Chondrocyte (in vitro differentiated cells): ENCODE results near the gene EVA1C. TPM values are rescaled to one million over a fixed set of nuclear protein-coding genes. Genes with fewer than 3 reads are reported as not detected.

ENCODE experiments used
- DNase-seq: peaks from one replicate; pipeline ENCODE4 v3.0.0; 2021; ENCODE audit warnings: mixed read lengths, low spot score
- H3K27ac Mint-ChIP-seq: one replicate; pipeline ENCODE4 v1.8.0; 2021; ENCODE audit warnings: mild to moderate bottlenecking, moderate library complexity, mixed read lengths; ENCODE audit not compliant: unreplicated experiment
- H3K27me3 Mint-ChIP-seq: 2 replicates; pipeline ENCODE4 v1.8.0; 2021; ENCODE audit warnings: low read depth, mixed read lengths
- H3K36me3 Mint-ChIP-seq: 2 replicates; pipeline ENCODE4 v1.8.0; 2021; ENCODE audit warnings: low read depth, mixed read lengths
- H3K4me1 Mint-ChIP-seq: 2 replicates; pipeline ENCODE4 v1.8.0; 2021; ENCODE audit warnings: low read depth, mild to moderate bottlenecking, mixed read lengths
- H3K4me3 Mint-ChIP-seq: one replicate; pipeline ENCODE4 v1.8.0; 2021; ENCODE audit warnings: mild to moderate bottlenecking, moderate library complexity, mixed read lengths; ENCODE audit not compliant: unreplicated experiment
- H3K9me3 Mint-ChIP-seq: 2 replicates; pipeline ENCODE4 v1.8.0; 2021; ENCODE audit warnings: low read depth, mixed read lengths
- CTCF ChIP-seq: fragments of 200-600 bp; sonication (generic); IDR thresholded peaks from 2 replicates; pipeline ENCODE4 v1.5.0; 2021; ENCODE audit warnings: antibody characterized with exemption, mild to moderate bottlenecking, moderate library complexity
- total RNA-seq: library from RNA; stranded (reverse); gene quantifications from 3 replicates; pipeline ENCODE4 v1.2.1, GENCODE V29; 2021

The EVA1C gene
- total RNA-seq, 1 donor from 2014 or later: 2.0 TPM

- TF ChIP-seq CTCF: no peak
- H3K4me3 Mint-ChIP-seq: no peak overlapping the region
- no peaks in the 10 kb centered on the region for H3K9me3 Mint-ChIP-seq
- DNase-seq: no peak
- no peaks in the 10 kb centered on the region for H3K4me1 Mint-ChIP-seq
- H3K36me3 Mint-ChIP-seq: no peaks in the 10 kb centered on the region
- H3K27me3 Mint-ChIP-seq: peaks cover 5% of the 10 kb centered on the region
- no peak overlapping the region for H3K27ac Mint-ChIP-seq
Measured at GRCh38 chr21:32549440-32549839, 136.9 kb downstream of the EVA1C start.

DNA sequence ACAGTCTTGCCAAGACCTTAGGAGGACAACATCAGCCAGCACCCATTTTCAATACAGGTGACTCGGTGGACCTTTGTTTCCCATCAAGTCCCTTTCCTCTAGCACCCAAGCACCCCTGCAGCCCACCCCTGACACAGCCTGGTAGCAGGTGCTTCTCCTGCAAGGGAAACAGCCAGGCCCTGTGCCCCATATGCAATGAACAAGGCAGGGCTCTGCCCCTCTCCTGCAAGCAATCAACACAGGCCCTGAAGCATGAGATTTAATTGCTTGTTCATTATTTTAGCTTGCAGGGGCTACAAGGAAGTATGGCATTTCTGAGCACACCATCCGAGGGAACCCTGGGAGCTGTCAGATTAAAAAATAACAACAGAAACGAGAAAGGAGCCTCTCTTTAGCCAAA lies 137.4 kb downstream of the EVA1C start:
- Mint-ChIP-seq H3K9me3 (no peaks in the 10 kb centered on the region), H3K27me3 (peaks cover 5% of the 10 kb centered on the region), H3K27ac (no peak overlapping the region), H3K36me3 (no peaks in the 10 kb centered on the region), H3K4me1 (peaks cover 4% of the 10 kb centered on the region), H3K4me3 (no peak overlapping the region)
- no peak for DNase-seq
- TF ChIP-seq CTCF: no peak

DNA sequence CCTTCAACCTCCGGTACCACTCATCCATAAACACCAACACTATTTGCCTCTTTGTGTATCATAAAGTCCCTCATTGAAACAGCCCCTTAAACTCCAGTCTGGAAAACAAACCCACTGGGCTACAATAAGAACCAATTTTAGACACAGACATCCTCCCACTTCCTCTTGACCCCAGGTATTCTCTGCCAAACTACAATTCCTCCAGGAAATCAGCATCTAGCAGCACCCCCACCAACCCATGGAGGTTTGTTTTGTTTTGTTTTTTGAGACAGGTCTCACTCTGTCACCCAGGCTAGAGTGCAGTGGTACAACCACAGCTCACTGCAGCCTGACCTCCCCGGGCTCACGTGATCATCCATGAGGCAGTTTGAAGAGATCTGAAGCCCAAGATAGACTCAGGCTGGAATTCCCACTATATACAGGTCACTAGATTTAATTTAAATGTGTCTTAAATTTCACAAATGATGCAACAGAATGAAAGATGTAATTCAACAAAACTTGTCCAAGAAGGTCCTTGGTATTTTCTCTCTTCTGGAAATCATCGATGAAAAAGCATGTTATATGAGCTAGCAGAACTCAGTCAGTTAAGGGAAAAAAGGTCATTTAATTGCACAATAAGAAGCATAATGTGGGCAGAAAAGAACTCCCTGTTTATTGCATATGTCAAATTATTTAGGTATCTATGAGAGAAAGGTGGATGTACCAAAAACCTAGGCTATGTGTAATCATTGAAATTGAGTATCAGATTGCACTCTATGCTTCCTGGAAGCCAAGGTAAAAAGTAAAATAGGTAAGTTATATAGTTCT lies 142.5 kb downstream of the EVA1C start:
- TF ChIP-seq CTCF: no peak
- Mint-ChIP-seq H3K4me1 (peaks cover 9% of the 10 kb centered on the region), H3K9me3 (no peaks in the 10 kb centered on the region), H3K4me3 (no peak overlapping the region), H3K27ac (peak overlapping the region; percentile 30), H3K36me3 (no peaks in the 10 kb centered on the region), H3K27me3 (peaks cover 3% of the 10 kb centered on the region)
- no peak for DNase-seq

DNA sequence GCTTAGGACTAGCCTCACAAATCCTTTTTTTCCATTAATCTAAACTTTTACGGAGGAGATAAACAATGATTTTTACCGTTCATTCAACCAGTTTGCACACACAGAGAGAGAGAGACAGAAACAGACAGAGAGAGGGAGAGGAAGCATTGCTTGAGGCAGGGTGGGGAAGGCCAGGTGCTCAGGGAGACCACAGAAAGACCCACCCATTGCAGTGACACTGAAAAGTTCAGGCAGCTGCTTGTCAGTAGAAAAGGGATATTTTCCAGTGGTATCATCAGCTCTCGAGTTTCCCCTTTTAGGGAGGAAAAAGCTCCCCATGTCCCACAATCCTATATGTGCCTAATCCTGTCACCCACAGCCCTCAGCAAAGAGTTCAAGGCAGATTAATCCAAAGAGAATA lies 145.6 kb downstream of the EVA1C start:
- DNase-seq: no peak
- H3K27ac Mint-ChIP-seq: no peak overlapping the region
- no peak overlapping the region for H3K4me3 Mint-ChIP-seq
- H3K27me3 Mint-ChIP-seq: no peaks in the 10 kb centered on the region
- H3K9me3 Mint-ChIP-seq: no peaks in the 10 kb centered on the region
- H3K4me1 Mint-ChIP-seq: peaks cover 9% of the 10 kb centered on the region
- H3K36me3 Mint-ChIP-seq: no peaks in the 10 kb centered on the region
- no peak for TF ChIP-seq CTCF

DNA sequence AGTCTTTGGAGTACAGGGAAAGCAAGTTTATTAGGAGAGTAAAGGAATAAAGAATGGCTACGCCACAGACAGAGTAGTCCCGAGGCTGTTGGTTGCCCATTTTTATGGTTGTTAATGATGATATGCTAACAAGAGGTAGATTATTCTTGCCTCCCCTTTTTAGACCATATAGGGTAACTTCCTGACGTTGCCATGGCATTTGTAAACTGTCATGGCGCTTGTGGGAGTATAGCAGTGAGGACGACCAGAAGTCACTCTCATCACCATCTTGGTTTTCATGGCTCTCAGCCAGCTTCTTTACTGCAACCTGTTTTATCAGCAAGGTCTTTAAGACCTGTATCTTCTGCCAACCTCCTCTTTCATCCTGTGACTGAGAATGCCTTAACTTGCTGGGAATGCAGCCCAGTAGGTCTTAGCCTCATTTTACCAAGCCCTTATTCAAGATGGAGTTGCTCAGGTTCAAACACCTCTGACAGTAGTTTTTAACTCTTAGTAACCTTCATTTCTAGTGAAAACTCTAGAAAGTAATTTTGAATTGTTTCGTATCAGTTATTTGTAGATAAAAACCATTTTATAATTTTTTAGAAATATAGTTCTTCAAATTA lies 146.6 kb downstream of the EVA1C start:
- Mint-ChIP-seq H3K4me3 (no peak overlapping the region), H3K27ac (no peak overlapping the region), H3K27me3 (no peaks in the 10 kb centered on the region), H3K36me3 (no peaks in the 10 kb centered on the region), H3K9me3 (no peaks in the 10 kb centered on the region), H3K4me1 (peaks cover 9% of the 10 kb centered on the region)
- TF ChIP-seq CTCF: no peak
- DNase-seq: no peak
